ENCODE results near the gene WDR37. TPM values are rescaled to one million over a fixed set of nuclear protein-coding genes. Genes with fewer than 3 reads are reported as not detected.

The WDR37 gene
- total RNA-seq, 1 experiment from 2014 or later = 9.6 TPM

- TF ChIP-seq REST (IDR thresholded peaks at IDR 0.05; ENCODE audit: insufficient read depth in 1 of 2, low read depth in 2 of 2, low read length in 1 of 2) = no peak
- no peak for TF ChIP-seq CTCF (IDR thresholded peaks at IDR 0.05)
- peak; percentile 43; the same call in 1 of the 2 replicates for TF ChIP-seq POLR2AphosphoS5 (IDR thresholded peaks at IDR 0.05; ENCODE audit: low read depth, low read length)
- TF ChIP-seq SIN3A (IDR thresholded peaks at IDR 0.05; ENCODE audit: borderline replicate concordance, insufficient read depth, low read depth, low read length) = peak; percentile 20; the same call in 1 of the 2 replicates
- TF ChIP-seq TCF7L2 (IDR thresholded peaks at IDR 0.05; ENCODE audit: low read depth, low read length) = peak; percentile 98
- H3K27ac ChIP-seq (ENCODE audit: low read length) = peak within 1 kb of the TSS; percentile 89
- H3K36me3 ChIP-seq (ENCODE audit: control insufficient read depth, insufficient read depth, low read length) = peaks cover 4% of the 10 kb centered on the region
- peaks cover 24% of the 10 kb centered on the region for H3K4me1 ChIP-seq (ENCODE audit: control insufficient read depth, insufficient read depth, low read length)
- ChIA-PET POLR2A (interaction anchor here (0.6 to 0.7 kb wide), 2 partner anchors 15 to 128 kb away, joined by 4 to 6 read pairs; no protein-coding TSS in a partner anchor), CTCF (no interaction called here)
- no peaks in the 10 kb centered on the region for H3K27me3 ChIP-seq (ENCODE audit: control insufficient read depth, insufficient read depth, low read length)
- ATAC-seq = peak; percentile 94
- no peaks in the 10 kb centered on the region for H3K9me3 ChIP-seq (ENCODE audit: control insufficient read depth, insufficient read depth, low read depth, low read length)
- intact Hi-C loops (cut with micrococcal nuclease; ENCODE audit: unreplicated experiment) = no loop called here
- peak within 1 kb of the TSS; percentile 60 to 89 for H3K4me3 ChIP-seq (ENCODE audit: low read depth in 2 of 2, low read length in 2 of 2)
- peak; percentile 78 for DNase-seq (ENCODE audit: low read depth, low spot score)
- no TSS peak for BruUV-seq (replicated peaks)
- in situ Hi-C loops (cut with HindIII; ENCODE audit: low pct_unique_long_range_greater_than_20kb, low sequenced_read_pairs) = no loop called here
These were observed 7.3 kb upstream of the WDR37 start, which contains the start of gene IDI1 for GRCh38 chr10:1048732-1049424. TSS of gene IDI1 (minus strand) at chr10:1049119. CDS start at chr10:1049003, 116 bp downstream.

GRCh38 chr10:1049425-1049958, 6.7 kb upstream of the WDR37 start:
- H3K9me3 ChIP-seq (ENCODE audit: control insufficient read depth, insufficient read depth, low read depth, low read length) = no peaks in the 10 kb centered on the region
- ChIA-PET POLR2A (interaction anchor here (0.6 kb wide), 1 partner anchor 114 kb away, joined by 3 read pairs; no protein-coding TSS in a partner anchor), CTCF (no interaction called here)
- TSS peak; percentile 92 for BruUV-seq (replicated peaks)
- in situ Hi-C loops (cut with HindIII; ENCODE audit: low pct_unique_long_range_greater_than_20kb, low sequenced_read_pairs) = no loop called here
- peaks cover 6% of the 10 kb centered on the region for H3K36me3 ChIP-seq (ENCODE audit: control insufficient read depth, insufficient read depth, low read length)
- DNase-seq (ENCODE audit: low read depth, low spot score) (no peak), ATAC-seq (peak; percentile 11; the same call in 1 of the 2 replicates)
- H3K4me1 ChIP-seq (ENCODE audit: control insufficient read depth, insufficient read depth, low read length) = peaks cover 23% of the 10 kb centered on the region
- intact Hi-C loops (cut with micrococcal nuclease; ENCODE audit: unreplicated experiment) = no loop called here
- H3K27ac ChIP-seq (ENCODE audit: low read length) = peak overlapping the region; percentile 89
- peak; percentile 41; the same call in 1 of the 2 replicates for TF ChIP-seq POLR2AphosphoS5 (IDR thresholded peaks at IDR 0.05; ENCODE audit: low read depth, low read length)
- no peak for TF ChIP-seq SIN3A (IDR thresholded peaks at IDR 0.05; ENCODE audit: borderline replicate concordance, insufficient read depth, low read depth, low read length)
- H3K27me3 ChIP-seq (ENCODE audit: control insufficient read depth, insufficient read depth, low read length) = no peaks in the 10 kb centered on the region
- peak overlapping the region; percentile 60 to 89 for H3K4me3 ChIP-seq (ENCODE audit: low read depth in 2 of 2, low read length in 2 of 2)
